Adrenal gland (tissue), 5 donors: Measurements from ENCODE around the gene KLF7.

ENCODE experiments used
- CTCF ChIP-seq, 6 experiments: fragments of 450-650 bp in 4 of 6; fragments of 200-600 bp in 2 of 6; sonication (generic) in 1 of 6; IDR thresholded peaks; 1 replicate in 5 of 6; 2 replicates in 1 of 6; pipeline versions ENCODE4 v1.5.1 to v1.8.0; 2016 to 2021; ENCODE audit warnings: antibody characterized with exemption in 6 of 6, mild to moderate bottlenecking in 2 of 6, moderate library complexity in 1 of 6
- POLR2A ChIP-seq, 2 donors: fragments of 450-650 bp; IDR thresholded peaks; one replicate each; pipeline ENCODE4 v1.6.1; 2017; ENCODE audit warnings: antibody characterized with exemption in 2 of 2, mild to moderate bottlenecking in 2 of 2, moderate library complexity in 1 of 2
- donor health status: DM: no; HTN: no; CAD: no.

GRCh38 chr2:207092818-207093217 lies 72.9 kb downstream of the KLF7 start:
- TF ChIP-seq CTCF (IDR thresholded peaks at IDR 0.05) (no peak), POLR2A (IDR thresholded peaks at IDR 0.05) (no peak)
